WERI-Rb-1 (cell line): ENCODE data around the gene SPPL2B.
"Not testable (repeated sequence)": the region's sequence is repeated elsewhere in the genome, so short reads cannot be mapped to it uniquely, and the experiment has no call there.

Experiments
- DNase-seq: peaks from one replicate; pipeline ENCODE4 v3.0.0-alpha.2; 2020
- H3K27ac ChIP-seq: fragments of 250-450 bp; sonication (Bioruptor Pico); 2 replicates; pipeline ENCODE4 v1.5.1; 2020; ENCODE audit warnings: mild to moderate bottlenecking, moderate library complexity
- H3K27me3 ChIP-seq: fragments of 250-450 bp; sonication (Bioruptor Pico); 2 replicates; pipeline ENCODE4 v1.5.1; 2021; ENCODE audit warnings: mild to moderate bottlenecking, low read depth, moderate library complexity; ENCODE audit not compliant: insufficient read depth, severe bottlenecking
- H3K36me3 ChIP-seq: fragments of 250-450 bp; sonication (Bioruptor Pico); 2 replicates; pipeline ENCODE4 v1.5.1; 2020; ENCODE audit warnings: mild to moderate bottlenecking, moderate library complexity
- H3K4me3 ChIP-seq: 2 replicates; pipeline ENCODE4 v1.5.1; 2011; ENCODE audit warnings: low read depth, mild to moderate bottlenecking, control low read depth, low read length
- H3K9me3 ChIP-seq: fragments of 250-450 bp; sonication (Bioruptor Pico); 2 replicates; pipeline ENCODE4 v1.5.1; 2021; ENCODE audit warnings: mild to moderate bottlenecking, moderate library complexity; ENCODE audit not compliant: severe bottlenecking
- TF ChIP-seq, protein P1 (sequence below): IDR thresholded peaks from 2 replicates; pipeline ENCODE4 v1.5.1; 2011; ENCODE audit warnings: low read depth, mild to moderate bottlenecking, control low read depth, inconsistent platforms, low read length

SPPL2B gene

DNA sequence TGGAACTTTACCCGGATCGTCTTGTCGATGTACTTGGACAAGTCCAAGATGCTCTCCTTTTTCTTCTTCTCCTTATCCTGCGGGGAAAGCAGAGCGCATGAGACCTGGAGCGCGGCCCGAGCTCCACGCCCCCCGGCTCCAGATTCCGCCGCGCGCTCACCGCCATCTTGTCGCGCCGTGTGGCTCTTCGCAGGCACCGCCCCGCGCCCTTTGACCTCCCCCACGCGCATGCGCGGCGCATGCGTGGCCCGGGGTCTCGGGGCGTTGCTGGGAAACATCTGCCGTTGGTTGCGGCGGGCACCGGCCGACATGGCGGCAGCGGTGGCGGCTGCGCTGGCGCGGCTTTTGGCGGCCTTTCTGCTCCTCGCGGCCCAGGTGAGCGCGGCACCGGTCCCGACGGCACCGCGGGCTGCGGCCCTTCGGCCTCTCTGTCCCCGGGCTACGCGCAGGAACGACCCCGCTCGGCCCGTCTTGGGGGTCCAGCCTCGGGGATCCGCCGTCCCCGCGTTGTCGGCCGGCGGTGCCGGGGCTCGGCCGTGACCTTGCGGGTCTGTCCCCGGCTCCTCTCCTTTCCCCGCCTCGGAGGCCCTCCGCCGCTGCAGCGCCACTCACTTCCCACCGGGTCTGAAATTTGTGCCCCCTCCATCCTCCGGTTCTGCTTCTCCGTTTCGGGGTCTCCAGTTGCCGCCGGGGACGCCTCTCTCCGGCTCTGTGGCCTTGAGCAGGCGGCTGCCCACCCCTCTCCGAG, at the start of gene SPPL2B, which contains the start of gene LSM7:
SPPL2B (plus strand) TSS at position 284 of the 748 bp plus-strand sequence; CDS start at position 310, 26 bp downstream.
LSM7 (minus strand) TSS at position 186 of the 748 bp plus-strand sequence; CDS start at position 166, 20 bp downstream.
- no peaks in the 10 kb centered on the region for H3K9me3 ChIP-seq
- DNase-seq, result peak; percentile 91
- peaks cover 33% of the 10 kb centered on the region for H3K36me3 ChIP-seq
- no peaks in the 10 kb centered on the region for H3K27me3 ChIP-seq
- H3K4me3 ChIP-seq, result peak within 1 kb of the TSS; percentile 93
- peak within 1 kb of the TSS; percentile 91 for H3K27ac ChIP-seq
- TF ChIP-seq, protein P1, sequence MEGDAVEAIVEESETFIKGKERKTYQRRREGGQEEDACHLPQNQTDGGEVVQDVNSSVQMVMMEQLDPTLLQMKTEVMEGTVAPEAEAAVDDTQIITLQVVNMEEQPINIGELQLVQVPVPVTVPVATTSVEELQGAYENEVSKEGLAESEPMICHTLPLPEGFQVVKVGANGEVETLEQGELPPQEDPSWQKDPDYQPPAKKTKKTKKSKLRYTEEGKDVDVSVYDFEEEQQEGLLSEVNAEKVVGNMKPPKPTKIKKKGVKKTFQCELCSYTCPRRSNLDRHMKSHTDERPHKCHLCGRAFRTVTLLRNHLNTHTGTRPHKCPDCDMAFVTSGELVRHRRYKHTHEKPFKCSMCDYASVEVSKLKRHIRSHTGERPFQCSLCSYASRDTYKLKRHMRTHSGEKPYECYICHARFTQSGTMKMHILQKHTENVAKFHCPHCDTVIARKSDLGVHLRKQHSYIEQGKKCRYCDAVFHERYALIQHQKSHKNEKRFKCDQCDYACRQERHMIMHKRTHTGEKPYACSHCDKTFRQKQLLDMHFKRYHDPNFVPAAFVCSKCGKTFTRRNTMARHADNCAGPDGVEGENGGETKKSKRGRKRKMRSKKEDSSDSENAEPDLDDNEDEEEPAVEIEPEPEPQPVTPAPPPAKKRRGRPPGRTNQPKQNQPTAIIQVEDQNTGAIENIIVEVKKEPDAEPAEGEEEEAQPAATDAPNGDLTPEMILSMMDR, result no peak

- H3K36me3 ChIP-seq, result no peaks in the 10 kb centered on the region
- no peak for DNase-seq
- H3K27ac ChIP-seq, result no peak overlapping the region
- no peaks in the 10 kb centered on the region for H3K27me3 ChIP-seq
- TF ChIP-seq, protein P1, result no peak
- no peaks in the 10 kb centered on the region for H3K9me3 ChIP-seq
- H3K4me3 ChIP-seq, result no peak overlapping the region
These were observed 47.7 kb upstream of the SPPL2B start for GRCh38 chr19:2280633-2281264.

DNA sequence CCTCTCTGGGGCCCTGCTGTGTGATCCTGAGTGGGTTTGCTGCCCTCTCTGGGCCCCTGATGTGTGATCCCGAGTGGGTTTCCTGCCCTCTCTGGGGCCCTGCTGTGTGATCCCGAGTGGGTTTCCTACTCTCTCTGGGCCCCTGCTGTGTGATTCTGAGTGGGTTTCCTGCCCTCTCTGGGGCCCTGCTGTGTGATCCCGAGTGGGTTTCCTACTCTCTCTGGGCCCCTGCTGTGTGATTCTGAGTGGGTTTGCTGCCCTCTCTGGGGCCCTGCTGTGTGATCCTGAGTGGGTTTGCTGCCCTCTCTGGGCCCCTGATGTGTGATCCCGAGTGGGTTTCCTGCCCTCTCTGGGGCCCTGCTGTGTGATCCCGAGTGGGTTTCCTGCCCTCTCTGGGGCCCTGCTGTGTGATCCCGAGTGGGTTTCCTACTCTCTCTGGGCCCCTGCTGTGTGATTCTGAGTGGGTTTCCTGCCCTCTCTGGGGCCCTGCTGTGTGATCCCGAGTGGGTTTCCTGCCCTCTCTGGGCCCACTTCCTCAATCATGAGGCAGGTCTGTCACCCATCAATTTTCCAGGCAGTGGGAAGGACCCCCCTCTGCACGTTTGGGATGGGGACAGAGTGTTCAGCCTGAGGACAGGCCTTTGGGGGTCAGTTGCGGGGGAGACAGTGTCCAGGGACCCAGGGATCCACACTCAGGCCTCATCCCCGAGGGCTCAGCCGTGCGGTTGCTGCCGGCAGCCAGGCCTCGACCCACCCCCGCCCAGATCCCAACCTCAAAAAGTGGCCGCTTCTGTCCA, 47.0 kb upstream of the SPPL2B start:
- not testable (repeated sequence) for H3K9me3 ChIP-seq, H3K27ac ChIP-seq, H3K4me3 ChIP-seq, DNase-seq, H3K27me3 ChIP-seq, H3K36me3 ChIP-seq

- TF ChIP-seq, protein P1, result no peak
- Histone ChIP-seq H3K36me3 (no peaks in the 10 kb centered on the region), H3K4me3 (no peak within 1 kb of the TSS), H3K27ac (no peak within 1 kb of the TSS), H3K27me3 (no peaks in the 10 kb centered on the region), H3K9me3 (no peaks in the 10 kb centered on the region)
- peak; percentile 44 for DNase-seq
These were observed 46.2 kb upstream of the SPPL2B start, which contains the start of gene PEAK3 for GRCh38 chr19:2282062-2282861. TSS of gene PEAK3 (minus strand) at chr19:2282175. CDS start at chr19:2280931, 1,244 bp downstream.

- no peak for DNase-seq
- H3K9me3 ChIP-seq, result no peaks in the 10 kb centered on the region
- H3K4me3 ChIP-seq, result no peak overlapping the region
- H3K36me3 ChIP-seq, result no peaks in the 10 kb centered on the region
- no peak overlapping the region for H3K27ac ChIP-seq
- no peaks in the 10 kb centered on the region for H3K27me3 ChIP-seq
- TF ChIP-seq, protein P1, result no peak
These were observed 45.6 kb upstream of the SPPL2B start for GRCh38 chr19:2282862-2283237.
